Frontal cortex (tissue), 4 donors: ENCODE measurements around the gene KMT2C. TPM values are rescaled to one million over a fixed set of nuclear protein-coding genes. Genes with fewer than 3 reads are reported as not detected.
"Not testable (repeated sequence)": the region's sequence is repeated elsewhere in the genome, so short reads cannot be mapped to it uniquely, and the experiment has no call there.

Experiments used
- DNase-seq, 2 donors: peaks; one replicate each; pipeline ENCODE4 v3.0.0; 2012; ENCODE audit warnings: low spot score in 2 of 2
- FAIRE-seq: peaks from 2 replicates; lab custom pipeline; 2012; peaks lifted over from hg19 to GRCh38; lab: Jason Lieb, UNC
- total RNA-seq: library from RNA; depleted of rRNA; stranded (reverse); fragments of >200 nt; gene quantifications from one replicate; pipeline ENCODE4 v1.2.3, GENCODE V29; 2014
- donor health status: control.
- donor health status: control.
- donor health status: control.

The KMT2C gene
- total RNA-seq: 55.0 TPM

GRCh38 chr7:152435384-152436110 is at the start of gene KMT2C:
Gene KMT2C, minus strand, starts transcription at chr7:152436003. Its CDS starts 217 bp downstream, at chr7:152435786.
- peak; percentile 36 to 62 for DNase-seq
- no peak for FAIRE-seq

- no peak for FAIRE-seq
- DNase-seq: no peak
Measured at GRCh38 chr7:152481082-152481481, 45.3 kb upstream of the KMT2C start.

GRCh38 chr7:152480664-152481063 is 44.9 kb upstream of the KMT2C start:
- DNase-seq: no peak
- FAIRE-seq: no peak

GRCh38 chr7:152479595-152479994 is 43.8 kb upstream of the KMT2C start:
- DNase-seq (no peak), FAIRE-seq (no peak)

GRCh38 chr7:152478140-152478539 is 42.3 kb upstream of the KMT2C start:
- DNase-seq: no peak
- FAIRE-seq: no peak

GRCh38 chr7:152477079-152477478 is 41.3 kb upstream of the KMT2C start:
- FAIRE-seq (no peak), DNase-seq (no peak)

- no peak for FAIRE-seq
- DNase-seq: no peak
Measured at GRCh38 chr7:152476551-152476950, 40.7 kb upstream of the KMT2C start.

- DNase-seq, FAIRE-seq: not testable (repeated sequence)
Measured at GRCh38 chr7:152471023-152471620, 35.3 kb upstream of the KMT2C start.

- not testable (repeated sequence) for FAIRE-seq, DNase-seq
Measured at GRCh38 chr7:152470251-152471022, 34.6 kb upstream of the KMT2C start.

GRCh38 chr7:152469576-152469975 is 33.8 kb upstream of the KMT2C start:
- DNase-seq, FAIRE-seq: not testable (repeated sequence)

GRCh38 chr7:152467225-152467624 is 31.4 kb upstream of the KMT2C start:
- FAIRE-seq (no peak), DNase-seq (no peak)

GRCh38 chr7:152465119-152465387 is 29.2 kb upstream of the KMT2C start:
- FAIRE-seq: no peak
- no peak for DNase-seq

GRCh38 chr7:152464312-152465118 is 28.7 kb upstream of the KMT2C start:
- DNase-seq: peak; percentile 81 to 85
- FAIRE-seq: no peak

GRCh38 chr7:152463709-152464311 is 28.0 kb upstream of the KMT2C start:
- no peak for FAIRE-seq

GRCh38 chr7:152462995-152463708 is 27.3 kb upstream of the KMT2C start:
- DNase-seq: peak in 1 of 2 donors; percentile 48
- no peak for FAIRE-seq

More at GRCh38 chr7:152463709-152464311, 28.0 kb upstream of the KMT2C start:
- DNase-seq: peak; percentile 98 to 99

- FAIRE-seq (no peak), DNase-seq (no peak)
Measured at GRCh38 chr7:152459724-152460251, 24.0 kb upstream of the KMT2C start.

GRCh38 chr7:152451356-152451755 is 15.6 kb upstream of the KMT2C start:
- no peak for FAIRE-seq
- no peak for DNase-seq

GRCh38 chr7:152445386-152446008 is 9.7 kb upstream of the KMT2C start:
- DNase-seq, FAIRE-seq: not testable (repeated sequence)
